GM23248 (cell line): ENCODE data around the gene TOP1.

Experiments
- EZH2 ChIP-seq: fragments of 200-600 bp; sonication (generic); IDR thresholded peaks from 2 replicates; pipeline ENCODE4 v1.6.1; 2018; ENCODE audit warnings: antibody characterized with exemption, mild to moderate bottlenecking; ENCODE audit not compliant: insufficient read depth, poor library complexity, severe bottlenecking
- EZH2phosphoT487 ChIP-seq: fragments of 200-600 bp; sonication (generic); IDR thresholded peaks from 2 replicates; pipeline ENCODE4 v1.6.1; 2018; ENCODE audit warnings: antibody characterized with exemption, moderate library complexity, mild to moderate bottlenecking, low read depth; ENCODE audit not compliant: insufficient read depth

- TF ChIP-seq EZH2 (no peak), EZH2phosphoT487 (no peak)
These were observed 3.6 kb downstream of the TOP1 start for GRCh38 chr20:41032271-41032670.
